K562 (cell line): ENCODE results near the gene ITGA11. TPM values are rescaled to one million over a fixed set of nuclear protein-coding genes. Genes with fewer than 3 reads are reported as not detected.

ENCODE experiments used
- E2F6 ChIP-seq, 2 experiments: IDR thresholded peaks; 2 replicates each; pipeline ENCODE4 v1.6.1; 2011; ENCODE audit warnings: borderline replicate concordance in 1 of 2, control low read depth in 1 of 2, low read depth in 1 of 2, low read length in 1 of 2, mild to moderate bottlenecking in 1 of 2, mixed read lengths in 1 of 2, moderate library complexity in 1 of 2; ENCODE audit not compliant: insufficient read depth in 1 of 2, insufficient read length in 1 of 2, poor library complexity in 1 of 2, severe bottlenecking in 1 of 2; ENCODE audit errors: extremely low read depth in 1 of 2
- EGR1 ChIP-seq: fragments of 450-650 bp; conservative IDR thresholded peaks from 2 replicates; pipeline ENCODE4 v1.6.1; 2017; ENCODE audit warnings: mild to moderate bottlenecking
- PRPF4 ChIP-seq: fragments of 200-400 bp; formaldehyde crosslinking; IDR thresholded peaks from one replicate; pipeline ENCODE4 v1.6.1; 2017; ENCODE audit warnings: low read length, low read depth, mild to moderate bottlenecking; ENCODE audit not compliant: insufficient read depth, poor library complexity, severe bottlenecking
- TSHZ1 ChIP-seq: fragments of 250-450 bp; sonication (Bioruptor Pico); IDR thresholded peaks from 2 replicates; pipeline ENCODE4 v1.4.0; 2020; ENCODE audit warnings: mild to moderate bottlenecking, moderate library complexity
- polyA plus RNA-seq, 8 experiments: library from polyadenylated mRNA; depleted of rRNA in 4 of 8; stranded (reverse) in 5 of 8; unstranded in 3 of 8; fragments of >200 nt; fragmentation: Nextera tagmentation in 2 of 8; fragmentation: Illumina TruSeq in 1 of 8; extraction: Ambion mirVana in 2 of 8; extraction: Trizol in 1 of 8; gene quantifications; 2 replicates each; pipeline versions ENCODE4 v1.2.1 to v1.2.3, GENCODE V29; 2011 to 2014; ENCODE audit warnings: inconsistent platforms in 1 of 8, missing spikeins in 1 of 8
- total RNA-seq, 7 experiments: library from RNA; depleted of rRNA in 6 of 7; stranded (reverse); fragments of >200 nt in 6 of 7; fragmentation: Illumina TruSeq in 2 of 7; extraction: Trizol in 2 of 7; gene quantifications; 2 replicates each; pipeline versions ENCODE4 v1.2.1 to v1.2.3, GENCODE V29; 2011 to 2021; ENCODE audit warnings: low replicate concordance in 1 of 7

Gene ITGA11
- total and polyA plus RNA-seq, 9 of the 15 experiments (the other 6 are each of a cell fraction or from before 2014, with no cell fraction given), result 0.01 TPM; not detected in 8

- TF ChIP-seq TSHZ1 (no peak), PRPF4 (no peak), E2F6 (IDR thresholded peaks at IDR 0.05; ENCODE audit: borderline replicate concordance in 1 of 2, extremely low read depth in 1 of 2, insufficient read depth in 1 of 2, insufficient read length in 1 of 2, low read depth in 1 of 2, low read length in 1 of 2, poor library complexity in 1 of 2, severe bottlenecking in 1 of 2) (no peak), EGR1 (no peak)
- TF ChIP-seq, all 486 proteins: peak for 0
Observed at GRCh38 chr15:68292157-68292781, 139.7 kb downstream of the ITGA11 start (continued).
